Measurements from ENCODE around the gene DLG5.

DNA sequence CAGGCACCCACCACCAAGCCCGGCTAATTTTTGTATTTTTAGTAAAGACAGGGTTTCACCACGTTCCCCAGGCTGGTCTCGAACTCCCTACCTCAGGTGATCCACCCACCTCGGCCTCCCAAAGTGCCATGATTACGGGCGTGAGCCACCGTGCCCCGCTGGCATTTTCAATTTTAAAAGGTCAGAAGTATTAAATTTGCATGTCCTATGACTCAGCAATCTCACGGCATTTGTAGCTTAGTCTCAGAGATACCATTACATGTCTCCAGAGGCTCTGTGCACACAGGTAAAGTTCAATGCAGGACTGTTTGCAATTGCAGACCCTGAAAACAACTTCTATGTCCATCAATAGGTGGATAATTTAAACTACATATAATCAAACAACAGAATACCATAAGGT, 99.2 kb downstream of the DLG5 start:
- no peak for TF ChIP-seq CTCF (IDR thresholded peaks at IDR 0.05)
- TF ChIP-seq EZH2 (IDR thresholded peaks at IDR 0.05) = no peak
